ENCODE results near the gene ERBB4. TPM values are rescaled to one million over a fixed set of nuclear protein-coding genes. Genes with fewer than 3 reads are reported as not detected.

The ERBB4 gene
- total and polyA plus RNA-seq, 10 of the 15 experiments (the other 5 are each of a cell fraction or from before 2014, with no cell fraction given) = under 0.01 to 0.23 (median 0.01) TPM; not detected in 4

DNA sequence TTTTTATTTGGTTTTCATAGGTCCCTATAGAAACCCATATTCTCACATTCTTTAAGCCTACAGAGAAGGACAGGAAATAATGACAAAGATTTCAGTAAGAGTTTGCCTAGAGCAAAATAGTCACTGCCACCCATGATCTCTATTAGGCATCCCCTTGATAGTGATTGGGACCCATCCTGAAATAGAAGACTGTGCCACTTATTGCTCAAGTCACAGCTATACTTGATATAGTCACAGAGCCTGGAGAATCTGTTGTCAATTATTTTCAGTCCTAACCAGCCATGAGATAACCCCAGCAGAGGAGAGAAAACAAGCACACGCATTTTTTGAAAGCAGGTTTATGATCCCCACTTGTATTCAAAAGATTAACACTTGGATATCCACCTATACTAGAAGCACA is 8.2 kb downstream of the ERBB4 start (continued):
- TF ChIP-seq, protein P1, sequence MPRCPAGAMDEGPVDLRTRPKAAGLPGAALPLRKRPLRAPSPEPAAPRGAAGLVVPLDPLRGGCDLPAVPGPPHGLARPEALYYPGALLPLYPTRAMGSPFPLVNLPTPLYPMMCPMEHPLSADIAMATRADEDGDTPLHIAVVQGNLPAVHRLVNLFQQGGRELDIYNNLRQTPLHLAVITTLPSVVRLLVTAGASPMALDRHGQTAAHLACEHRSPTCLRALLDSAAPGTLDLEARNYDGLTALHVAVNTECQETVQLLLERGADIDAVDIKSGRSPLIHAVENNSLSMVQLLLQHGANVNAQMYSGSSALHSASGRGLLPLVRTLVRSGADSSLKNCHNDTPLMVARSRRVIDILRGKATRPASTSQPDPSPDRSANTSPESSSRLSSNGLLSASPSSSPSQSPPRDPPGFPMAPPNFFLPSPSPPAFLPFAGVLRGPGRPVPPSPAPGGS (IDR thresholded peaks at IDR 0.05; ENCODE audit: borderline replicate concordance, insufficient read depth, low read depth, low read length, poor library complexity, severe bottlenecking) = no peak
- TF ChIP-seq, protein P2, sequence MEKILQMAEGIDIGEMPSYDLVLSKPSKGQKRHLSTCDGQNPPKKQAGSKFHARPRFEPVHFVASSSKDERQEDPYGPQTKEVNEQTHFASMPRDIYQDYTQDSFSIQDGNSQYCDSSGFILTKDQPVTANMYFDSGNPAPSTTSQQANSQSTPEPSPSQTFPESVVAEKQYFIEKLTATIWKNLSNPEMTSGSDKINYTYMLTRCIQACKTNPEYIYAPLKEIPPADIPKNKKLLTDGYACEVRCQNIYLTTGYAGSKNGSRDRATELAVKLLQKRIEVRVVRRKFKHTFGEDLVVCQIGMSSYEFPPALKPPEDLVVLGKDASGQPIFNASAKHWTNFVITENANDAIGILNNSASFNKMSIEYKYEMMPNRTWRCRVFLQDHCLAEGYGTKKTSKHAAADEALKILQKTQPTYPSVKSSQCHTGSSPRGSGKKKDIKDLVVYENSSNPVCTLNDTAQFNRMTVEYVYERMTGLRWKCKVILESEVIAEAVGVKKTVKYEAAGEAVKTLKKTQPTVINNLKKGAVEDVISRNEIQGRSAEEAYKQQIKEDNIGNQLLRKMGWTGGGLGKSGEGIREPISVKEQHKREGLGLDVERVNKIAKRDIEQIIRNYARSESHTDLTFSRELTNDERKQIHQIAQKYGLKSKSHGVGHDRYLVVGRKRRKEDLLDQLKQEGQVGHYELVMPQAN (conservative IDR thresholded peaks at IDR 0.05) = no peak
- TF ChIP-seq NBN (IDR thresholded peaks at IDR 0.05) = no peak
- TF ChIP-seq, protein P3, sequence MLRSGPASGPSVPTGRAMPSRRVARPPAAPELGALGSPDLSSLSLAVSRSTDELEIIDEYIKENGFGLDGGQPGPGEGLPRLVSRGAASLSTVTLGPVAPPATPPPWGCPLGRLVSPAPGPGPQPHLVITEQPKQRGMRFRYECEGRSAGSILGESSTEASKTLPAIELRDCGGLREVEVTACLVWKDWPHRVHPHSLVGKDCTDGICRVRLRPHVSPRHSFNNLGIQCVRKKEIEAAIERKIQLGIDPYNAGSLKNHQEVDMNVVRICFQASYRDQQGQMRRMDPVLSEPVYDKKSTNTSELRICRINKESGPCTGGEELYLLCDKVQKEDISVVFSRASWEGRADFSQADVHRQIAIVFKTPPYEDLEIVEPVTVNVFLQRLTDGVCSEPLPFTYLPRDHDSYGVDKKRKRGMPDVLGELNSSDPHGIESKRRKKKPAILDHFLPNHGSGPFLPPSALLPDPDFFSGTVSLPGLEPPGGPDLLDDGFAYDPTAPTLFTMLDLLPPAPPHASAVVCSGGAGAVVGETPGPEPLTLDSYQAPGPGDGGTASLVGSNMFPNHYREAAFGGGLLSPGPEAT (IDR thresholded peaks at IDR 0.05; ENCODE audit: low read depth) = no peak
- TF ChIP-seq PAX5 (IDR thresholded peaks at IDR 0.05; ENCODE audit: borderline replicate concordance, low read depth, low read length) = no peak
- TF ChIP-seq FOS (IDR thresholded peaks at IDR 0.05; ENCODE audit: borderline replicate concordance, extremely low read depth, insufficient read length) = no peak
- TF ChIP-seq, protein P4, sequence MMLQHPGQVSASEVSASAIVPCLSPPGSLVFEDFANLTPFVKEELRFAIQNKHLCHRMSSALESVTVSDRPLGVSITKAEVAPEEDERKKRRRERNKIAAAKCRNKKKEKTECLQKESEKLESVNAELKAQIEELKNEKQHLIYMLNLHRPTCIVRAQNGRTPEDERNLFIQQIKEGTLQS (IDR thresholded peaks at IDR 0.05; ENCODE audit: borderline replicate concordance, extremely low read depth, low read depth, low read length) = no peak
- no peak for TF ChIP-seq BHLHE40 (IDR thresholded peaks at IDR 0.05; ENCODE audit: borderline replicate concordance in 1 of 2, low read depth in 2 of 2, low read length in 1 of 2)
